NB4 (cell line): ENCODE results near the gene GUCY2C.

ENCODE experiments used
- DNase-seq: peaks from one replicate; pipeline ENCODE4 v3.0.0; 2010; ENCODE audit warnings: low read depth
- H3K4me3 ChIP-seq: one replicate; pipeline ENCODE4 v1.5.1; 2011; ENCODE audit warnings: mild to moderate bottlenecking, low read depth, low read length, moderate library complexity
- CTCF ChIP-seq: IDR thresholded peaks from one replicate; pipeline ENCODE4 v1.5.1; 2012; ENCODE audit warnings: low read depth, low read length
- MAX ChIP-seq: IDR thresholded peaks from 2 replicates; pipeline ENCODE4 v1.6.1; 2011; ENCODE audit warnings: low read depth, low read length
- MYC ChIP-seq: IDR thresholded peaks from 2 replicates; pipeline ENCODE4 v1.6.1; 2011; ENCODE audit warnings: low read depth, low read length
- POLR2A ChIP-seq: IDR thresholded peaks from 2 replicates; pipeline ENCODE4 v1.6.1; 2011; ENCODE audit warnings: mild to moderate bottlenecking; ENCODE audit not compliant: insufficient read length; ENCODE audit errors: extremely low read depth

The GUCY2C gene

GRCh38 chr12:14654842-14655241, 41.6 kb downstream of the GUCY2C start:
- no peak for TF ChIP-seq POLR2A
- TF ChIP-seq CTCF: no peak
- TF ChIP-seq MAX: no peak
- no peak for TF ChIP-seq MYC
- no peak for DNase-seq
- no peak overlapping the region for H3K4me3 ChIP-seq

GRCh38 chr12:14654416-14654815, 42.0 kb downstream of the GUCY2C start:
- no peak overlapping the region for H3K4me3 ChIP-seq
- DNase-seq: no peak
- no peak for TF ChIP-seq MYC

- no peak for TF ChIP-seq CTCF
- TF ChIP-seq POLR2A: no peak
- TF ChIP-seq MYC: no peak
- no peak for TF ChIP-seq MAX
- no peak for DNase-seq
- H3K4me3 ChIP-seq: no peak overlapping the region
These were observed 43.9 kb downstream of the GUCY2C start for GRCh38 chr12:14652483-14652882.

GRCh38 chr12:14651371-14651770, 45.0 kb downstream of the GUCY2C start:
- TF ChIP-seq POLR2A: no peak
- no peak for TF ChIP-seq CTCF
- no peak for TF ChIP-seq MYC
- TF ChIP-seq MAX: no peak

GRCh38 chr12:14650789-14651188, 45.6 kb downstream of the GUCY2C start:
- TF ChIP-seq CTCF (no peak), POLR2A (no peak), MAX (no peak), MYC (no peak)
- H3K4me3 ChIP-seq: no peak overlapping the region
- no peak for DNase-seq

More at GRCh38 chr12:14651371-14651770, 45.0 kb downstream of the GUCY2C start:
- H3K4me3 ChIP-seq: no peak overlapping the region
- DNase-seq: no peak

- DNase-seq: no peak
- H3K4me3 ChIP-seq: no peak overlapping the region
- no peak for TF ChIP-seq MYC
- no peak for TF ChIP-seq POLR2A
- no peak for TF ChIP-seq MAX
These were observed 49.2 kb downstream of the GUCY2C start for GRCh38 chr12:14647028-14647750.

- no peak for TF ChIP-seq MYC
- TF ChIP-seq MAX: no peak
- TF ChIP-seq CTCF: no peak
- no peak for TF ChIP-seq POLR2A
- H3K4me3 ChIP-seq: no peak overlapping the region
- peak; percentile 39 for DNase-seq
These were observed 53.1 kb downstream of the GUCY2C start for GRCh38 chr12:14643251-14643650.
